Adrenal gland (tissue), 12 donors: ENCODE data around the gene MOV10. TPM values are rescaled to one million over a fixed set of nuclear protein-coding genes. Genes with fewer than 3 reads are reported as not detected.

ENCODE experiments used
- DNase-seq, 7 donors: peaks; one replicate each; pipeline ENCODE4 v3.0.0-alpha.2; 2019 to 2020
- H3K27ac ChIP-seq, 5 donors: fragments of 200-600 bp; sonication (generic) in 4 of 5; 1 replicate in 3 of 5; 2 replicates in 2 of 5; pipeline versions ENCODE4 v1.5.1 to v1.8.0; 2016 to 2020; ENCODE audit warnings: mild to moderate bottlenecking in 1 of 5
- H3K27me3 ChIP-seq: fragments of 200-600 bp; 2 replicates; pipeline ENCODE4 v1.8.0; 2021
- H3K36me3 ChIP-seq, 2 donors: fragments of 200-600 bp; replicated peaks in 1 of 2; 1 replicate in 1 of 2; 2 replicates in 1 of 2; pipeline versions ENCODE4 v1.5.1 to v1.8.0; 2018 to 2022
- H3K4me1 ChIP-seq, 2 donors: fragments of 200-600 bp; replicated peaks in 1 of 2; 1 replicate in 1 of 2; 2 replicates in 1 of 2; pipeline versions ENCODE4 v1.5.1 to v1.8.0; 2018 to 2021
- H3K4me3 ChIP-seq, 4 donors: fragments of 200-600 bp; sonication (generic) in 3 of 4; one replicate each; pipeline ENCODE4 v1.5.1; 2016 to 2018
- H3K9me3 ChIP-seq, 3 donors: fragments of 200-600 bp; sonication (generic) in 1 of 3; replicated peaks in 1 of 3; 1 replicate in 2 of 3; 2 replicates in 1 of 3; pipeline versions ENCODE4 v1.5.1 to v1.8.0; 2016 to 2021
- POLR2A ChIP-seq, 2 donors: fragments of 450-650 bp; IDR thresholded peaks; one replicate each; pipeline ENCODE4 v1.6.1; 2017; ENCODE audit warnings: antibody characterized with exemption in 2 of 2, mild to moderate bottlenecking in 2 of 2, moderate library complexity in 1 of 2
- WGBS, 4 donors: extraction: QIAGEN DNeasy Blood & Tissue Kit in 2 of 4; methylation state at CpG; one replicate each; pipeline versions ENCODE4 v1.1.5 to v1.1.7; 2013 to 2017; 5-methylcytosine and 5-hydroxymethylcytosine counted together
- intact Hi-C, 2 donors: fragments of 100-400 bp; cut with DNase I; formaldehyde crosslinking; loops; one replicate each; pipeline versions ENCODE4 v1.14.1 to v1.15.0; 2022 to 2023
- polyA plus RNA-seq, 3 donors: library from polyadenylated mRNA; stranded (reverse); fragments of 200-250 nt in 2 of 3; fragments of 350-450 nt in 1 of 3; fragmentation: Illumina TruSeq in 1 of 3; extraction: RNeasy Lipid Tissue Mini Kit (QIAGEN cat#74804) in 1 of 3; gene quantifications; one replicate each; pipeline ENCODE4 v1.2.3, GENCODE V29; 2013 to 2014
- total RNA-seq, 9 donors: library from RNA; depleted of rRNA in 4 of 9; stranded (reverse); fragments of >200 nt in 4 of 9; fragments of 120-200 nt in 1 of 9; fragmentation: NEBNext Ultra II Directional in 1 of 9; extraction: Animal tissue kit (Norgen Biotek cat#: 25700) in 1 of 9; gene quantifications; one replicate each; pipeline versions ENCODE4 v1.1.0 to v1.2.4, GENCODE V29; 2013 to 2023
- TF ChIP-seq, protein P1 (sequence below), 6 experiments: fragments of 450-650 bp in 4 of 6; fragments of 200-600 bp in 2 of 6; sonication (generic) in 1 of 6; IDR thresholded peaks; 1 replicate in 5 of 6; 2 replicates in 1 of 6; pipeline versions ENCODE4 v1.5.1 to v1.8.0; 2016 to 2021; ENCODE audit warnings: antibody characterized with exemption in 6 of 6, mild to moderate bottlenecking in 2 of 6, moderate library complexity in 1 of 6
- donor health status: healthy with polysubstance abuse.
- donor health status: Bipolar disorder and iron deficiency.
- donor health status: DM: yes; HTN: yes; CAD: no.
- donor health status: DM: no; HTN: no; CAD: no.
- donor health status: DM: no; HTN: no; CAD: no.
- donor health status: DM: yes; HTN: yes; CAD: no.

MOV10 gene
- total and polyA plus RNA-seq, 12 donors: 39.1 to 372 (median 70.5) TPM

DNA sequence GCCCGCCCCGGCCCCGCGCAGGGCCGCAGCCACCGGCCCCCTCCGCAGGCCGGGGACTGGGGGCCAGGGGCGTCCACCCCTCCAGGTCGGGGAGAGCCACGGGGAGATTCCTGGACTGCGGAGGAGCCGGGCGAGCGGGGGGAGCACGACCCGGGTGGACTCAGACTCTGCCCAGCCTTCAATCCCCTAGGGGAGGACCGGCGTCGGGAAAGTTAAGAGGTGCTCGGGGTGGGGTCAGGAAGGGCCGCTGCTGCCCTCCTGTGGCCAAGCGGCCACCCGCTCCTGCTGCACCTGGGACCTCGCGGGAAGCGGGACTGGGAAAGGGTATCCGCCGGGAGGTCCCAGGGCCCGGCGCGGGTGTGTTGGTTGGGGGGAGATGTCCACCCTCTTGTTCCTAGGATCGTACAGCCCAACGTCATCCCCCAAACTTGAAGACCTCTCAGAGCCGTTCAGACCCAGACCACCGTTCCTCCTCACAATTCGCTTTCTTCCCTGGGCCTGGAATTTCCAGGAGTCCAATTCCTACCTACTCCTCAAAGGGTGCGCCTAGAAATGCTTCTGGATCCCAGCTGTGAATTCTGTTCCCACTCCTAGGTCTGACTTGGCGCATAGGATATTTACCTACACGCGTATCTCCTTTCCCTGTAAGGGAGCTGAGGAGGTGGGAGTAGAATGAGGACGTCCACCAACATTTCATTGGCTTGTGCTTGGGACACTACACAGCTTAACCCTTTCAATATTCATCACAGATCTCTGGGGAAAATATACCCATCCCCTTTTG, 33.0 kb downstream of the MOV10 start:
- peak; percentile 90 to 94 (median 92) for DNase-seq
- 7 to 16% (median 11%) methylated on average over 20 to 42 of the region's 42 CpGs for WGBS, 4 donors
- peak overlapping the region in 4 of 5 donors; percentile 86 to 95 (median 92) for H3K27ac ChIP-seq
- TF ChIP-seq POLR2A (IDR thresholded peaks at IDR 0.05): no peak
- TF ChIP-seq, protein P1, sequence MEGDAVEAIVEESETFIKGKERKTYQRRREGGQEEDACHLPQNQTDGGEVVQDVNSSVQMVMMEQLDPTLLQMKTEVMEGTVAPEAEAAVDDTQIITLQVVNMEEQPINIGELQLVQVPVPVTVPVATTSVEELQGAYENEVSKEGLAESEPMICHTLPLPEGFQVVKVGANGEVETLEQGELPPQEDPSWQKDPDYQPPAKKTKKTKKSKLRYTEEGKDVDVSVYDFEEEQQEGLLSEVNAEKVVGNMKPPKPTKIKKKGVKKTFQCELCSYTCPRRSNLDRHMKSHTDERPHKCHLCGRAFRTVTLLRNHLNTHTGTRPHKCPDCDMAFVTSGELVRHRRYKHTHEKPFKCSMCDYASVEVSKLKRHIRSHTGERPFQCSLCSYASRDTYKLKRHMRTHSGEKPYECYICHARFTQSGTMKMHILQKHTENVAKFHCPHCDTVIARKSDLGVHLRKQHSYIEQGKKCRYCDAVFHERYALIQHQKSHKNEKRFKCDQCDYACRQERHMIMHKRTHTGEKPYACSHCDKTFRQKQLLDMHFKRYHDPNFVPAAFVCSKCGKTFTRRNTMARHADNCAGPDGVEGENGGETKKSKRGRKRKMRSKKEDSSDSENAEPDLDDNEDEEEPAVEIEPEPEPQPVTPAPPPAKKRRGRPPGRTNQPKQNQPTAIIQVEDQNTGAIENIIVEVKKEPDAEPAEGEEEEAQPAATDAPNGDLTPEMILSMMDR (IDR thresholded peaks at IDR 0.05): peak; percentile 87 to 94 (median 88)
- H3K4me1 ChIP-seq: peaks cover 23 to 32% of the 10 kb centered on the region in 2 donors
- no peaks in the 10 kb centered on the region for H3K9me3 ChIP-seq
- H3K27me3 ChIP-seq: no peaks in the 10 kb centered on the region
- intact Hi-C loops: loop anchor here (5.0 kb wide), 5 partner anchors 35 to 320 kb away; partner anchors contain the start of genes CAPZA1 (in 1 of the 2), CTTNBP2NL (in 1 of the 2), MOV10 (in 1 of the 2) and ST7L (in 1 of the 2)
- peak overlapping the region in 2 of 4 donors; percentile 85 to 99 for H3K4me3 ChIP-seq
- H3K36me3 ChIP-seq: peaks cover 0 to 12% of the 10 kb centered on the region in 2 donors

DNA sequence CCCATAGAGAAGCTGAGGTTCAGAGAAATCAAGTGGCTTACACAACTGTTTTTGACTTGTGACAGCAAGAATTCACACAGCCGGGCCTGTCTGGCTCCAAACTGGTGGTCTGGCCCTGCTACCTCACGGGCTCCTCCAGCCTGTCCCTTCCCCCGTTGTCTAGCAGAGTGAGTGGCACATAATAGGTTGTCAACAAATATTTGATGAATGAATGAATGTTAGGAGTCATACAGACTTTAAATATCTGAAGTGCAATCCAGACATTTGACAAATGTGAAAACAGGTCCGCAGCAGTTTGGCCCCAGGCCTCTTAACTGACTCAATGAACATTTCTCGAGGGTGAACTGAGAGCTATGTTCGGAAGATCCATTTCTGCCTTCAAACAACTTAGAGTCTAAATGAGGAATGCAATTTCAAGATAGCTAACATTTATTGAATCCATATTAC, 33.6 kb downstream of the MOV10 start:
- Histone ChIP-seq H3K27ac (peak overlapping the region in 1 of 5 donors; percentile 95), H3K4me3 (no peak overlapping the region)
- peak in 1 of 7 donors; percentile 10 for DNase-seq

DNA sequence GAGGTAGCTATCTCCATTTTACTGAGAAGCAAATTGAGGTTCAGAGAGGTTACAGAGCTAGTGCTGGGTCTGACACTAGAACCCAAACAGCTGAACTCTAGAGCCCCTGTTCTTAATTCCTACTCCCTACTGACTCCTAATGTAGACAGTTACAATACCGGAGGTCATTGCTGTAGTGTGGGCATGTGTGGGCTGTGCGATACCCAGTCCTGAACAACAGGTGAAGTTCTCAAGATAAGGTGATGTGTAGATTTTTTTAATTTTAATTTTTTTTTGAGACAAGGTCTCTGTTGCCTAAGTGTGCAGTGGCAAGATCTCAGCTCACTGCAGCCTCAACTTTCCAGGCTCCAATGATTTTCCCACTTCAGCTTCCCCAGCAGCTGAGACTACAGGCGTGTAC, 34.0 kb downstream of the MOV10 start:
- Histone ChIP-seq H3K4me1 (peaks cover 22 to 28% of the 10 kb centered on the region in 2 donors), H3K9me3 (no peaks in the 10 kb centered on the region), H3K27ac (no peak overlapping the region), H3K27me3 (no peaks in the 10 kb centered on the region), H3K4me3 (no peak overlapping the region), H3K36me3 (peaks cover 0 to 1% of the 10 kb centered on the region in 2 donors)
- DNase-seq: no peak
- TF ChIP-seq, protein P1 (IDR thresholded peaks at IDR 0.05): no peak
- no peak for TF ChIP-seq POLR2A (IDR thresholded peaks at IDR 0.05)
- intact Hi-C loops: loop anchor here (5.0 kb wide), 5 partner anchors 36 to 321 kb away; partner anchors contain the start of genes CAPZA1 (in 1 of the 2), CTTNBP2NL (in 1 of the 2), MOV10 (in 1 of the 2) and ST7L (in 1 of the 2)
- WGBS, 4 donors: 91 to 94% (median 93%) methylated on average over 3 of the region's 3 CpGs

More for the DNA sequence above, 33.6 kb downstream of the MOV10 start:
- no peak for TF ChIP-seq POLR2A (IDR thresholded peaks at IDR 0.05)
- TF ChIP-seq, protein P1 (IDR thresholded peaks at IDR 0.05): no peak
- no peaks in the 10 kb centered on the region for H3K27me3 ChIP-seq
- 74 to 82% (median 75%) methylated on average over 6 of the region's 6 CpGs for WGBS, 4 donors
- H3K4me1 ChIP-seq: peaks cover 23 to 30% of the 10 kb centered on the region in 2 donors
- no peaks in the 10 kb centered on the region for H3K9me3 ChIP-seq
- intact Hi-C loops: loop anchor here (5.0 kb wide), 5 partner anchors 36 to 321 kb away; partner anchors contain the start of genes CAPZA1 (in 1 of the 2), CTTNBP2NL (in 1 of the 2), MOV10 (in 1 of the 2) and ST7L (in 1 of the 2)
- peaks cover 0 to 6% of the 10 kb centered on the region in 2 donors for H3K36me3 ChIP-seq

DNA sequence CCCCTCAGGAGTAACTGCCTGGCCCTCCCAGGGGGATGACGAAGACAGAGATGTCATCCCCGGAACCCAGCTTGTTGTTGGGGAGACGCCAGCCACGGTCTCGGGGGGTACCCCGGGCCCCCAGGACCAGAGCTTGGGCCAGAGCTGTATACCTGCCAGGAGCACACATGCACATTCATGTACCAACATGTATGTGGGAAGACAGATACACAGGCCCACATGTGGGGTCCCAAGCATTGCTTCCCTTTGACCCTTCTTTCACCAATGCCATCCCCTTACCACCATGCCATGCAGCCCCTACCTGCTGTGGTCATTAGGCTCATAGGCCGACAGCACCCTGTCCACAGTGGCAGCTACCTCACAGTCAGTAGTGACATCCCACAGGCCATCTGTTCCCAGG, 35.7 kb downstream of the MOV10 start:
- Histone ChIP-seq H3K4me1 (peaks cover 20 to 27% of the 10 kb centered on the region in 2 donors), H3K27ac (no peak overlapping the region), H3K4me3 (no peak overlapping the region), H3K36me3 (no peaks in the 10 kb centered on the region), H3K27me3 (no peaks in the 10 kb centered on the region), H3K9me3 (no peaks in the 10 kb centered on the region)
- no peak for DNase-seq
- 74 to 88% (median 81%) methylated on average over 4 to 7 of the region's 7 CpGs for WGBS, 4 donors
- no peak for TF ChIP-seq POLR2A (IDR thresholded peaks at IDR 0.05)
- TF ChIP-seq, protein P1 (IDR thresholded peaks at IDR 0.05): no peak
- intact Hi-C loops: loop anchor here in 1 of 2 donors (5.0 to 10.0 kb wide), 3 partner anchors 93 to 335 kb away; partner anchors contain the start of genes CAPZA1 and ST7L
